ENCODE results near the gene MGRN1.

The MGRN1 gene

DNA sequence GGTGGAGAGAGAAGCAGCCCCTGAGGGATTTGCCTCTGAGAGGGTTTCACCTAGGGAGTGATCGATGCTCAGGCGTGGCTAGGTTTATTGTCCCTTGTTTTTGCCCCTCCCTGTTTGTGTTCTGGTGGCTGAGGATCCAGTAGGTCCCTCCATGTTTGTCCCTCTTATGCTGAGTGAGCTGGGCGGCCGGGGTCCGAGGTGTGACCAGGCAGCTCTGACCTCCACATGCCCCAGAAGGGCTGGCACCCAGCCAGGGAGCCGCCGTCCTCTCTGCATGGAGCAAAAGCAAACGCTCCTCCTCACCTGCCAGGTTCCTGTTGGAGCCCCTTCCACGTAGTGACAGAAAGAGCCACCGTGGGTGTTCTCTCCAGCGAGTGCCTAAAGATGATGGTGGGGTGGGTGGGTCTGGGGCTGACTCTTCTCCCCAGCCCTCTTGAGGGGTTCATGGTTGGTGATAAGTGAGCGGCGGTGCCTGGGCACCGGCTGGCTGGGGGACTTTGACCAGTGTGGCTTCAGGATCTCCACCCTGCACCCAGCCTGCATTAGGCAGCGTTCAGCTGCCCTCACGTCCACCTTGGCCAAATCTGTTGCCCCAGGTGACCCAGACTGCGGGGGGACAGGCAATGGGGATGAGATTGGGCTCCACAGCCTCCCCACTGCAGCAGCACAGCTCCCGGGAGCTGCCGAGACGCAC is 54.7 kb downstream of the MGRN1 start:
- TF ChIP-seq EGR1 (IDR thresholded peaks at IDR 0.05) (no peak), NFIC (IDR thresholded peaks at IDR 0.05) (peak; percentile 17; the same call in 1 of the 2 replicates)

DNA sequence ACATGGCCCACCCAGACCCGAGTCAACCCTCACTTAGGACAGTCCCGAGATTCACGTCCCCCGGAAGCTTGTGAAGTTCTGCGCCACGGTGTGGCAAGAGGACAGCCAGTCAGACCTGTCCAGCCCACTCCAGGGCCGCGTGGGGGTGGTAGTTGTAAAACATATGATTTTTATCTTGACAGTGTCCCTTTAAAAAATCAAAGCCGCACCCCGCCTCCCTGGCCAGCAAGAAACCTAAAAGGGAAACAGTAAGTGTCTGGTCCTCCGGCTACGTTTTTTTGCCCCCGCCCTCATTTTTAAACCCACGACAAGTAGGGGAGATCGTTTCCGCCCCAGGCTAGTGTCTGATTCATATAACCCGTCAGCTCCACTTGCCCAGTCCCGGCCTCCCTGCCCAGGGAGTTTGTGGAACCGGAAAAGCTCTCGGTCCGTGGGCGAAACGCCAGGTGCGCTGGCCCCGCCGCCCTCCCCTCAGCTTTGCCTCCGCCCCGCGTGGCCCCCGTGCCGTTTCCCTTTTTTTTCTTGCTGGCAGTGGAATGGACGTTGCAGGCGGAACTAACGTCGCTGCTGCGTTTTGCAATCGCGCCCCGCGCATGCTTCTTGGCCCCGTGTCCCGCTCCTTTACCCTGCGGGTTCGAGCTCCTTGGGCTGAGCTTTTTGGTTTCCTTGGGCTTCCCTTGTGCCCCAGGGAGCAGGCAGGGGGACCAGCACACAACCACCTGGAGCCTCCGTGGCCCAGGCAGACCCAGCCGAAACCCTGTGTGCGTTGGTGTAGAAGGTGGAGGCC is 55.4 kb downstream of the MGRN1 start:
- no peak for TF ChIP-seq TCF12 (IDR thresholded peaks at IDR 0.05; ENCODE audit: low read depth)
- no peak for TF ChIP-seq NFIC (IDR thresholded peaks at IDR 0.05)
- TF ChIP-seq, protein P1, sequence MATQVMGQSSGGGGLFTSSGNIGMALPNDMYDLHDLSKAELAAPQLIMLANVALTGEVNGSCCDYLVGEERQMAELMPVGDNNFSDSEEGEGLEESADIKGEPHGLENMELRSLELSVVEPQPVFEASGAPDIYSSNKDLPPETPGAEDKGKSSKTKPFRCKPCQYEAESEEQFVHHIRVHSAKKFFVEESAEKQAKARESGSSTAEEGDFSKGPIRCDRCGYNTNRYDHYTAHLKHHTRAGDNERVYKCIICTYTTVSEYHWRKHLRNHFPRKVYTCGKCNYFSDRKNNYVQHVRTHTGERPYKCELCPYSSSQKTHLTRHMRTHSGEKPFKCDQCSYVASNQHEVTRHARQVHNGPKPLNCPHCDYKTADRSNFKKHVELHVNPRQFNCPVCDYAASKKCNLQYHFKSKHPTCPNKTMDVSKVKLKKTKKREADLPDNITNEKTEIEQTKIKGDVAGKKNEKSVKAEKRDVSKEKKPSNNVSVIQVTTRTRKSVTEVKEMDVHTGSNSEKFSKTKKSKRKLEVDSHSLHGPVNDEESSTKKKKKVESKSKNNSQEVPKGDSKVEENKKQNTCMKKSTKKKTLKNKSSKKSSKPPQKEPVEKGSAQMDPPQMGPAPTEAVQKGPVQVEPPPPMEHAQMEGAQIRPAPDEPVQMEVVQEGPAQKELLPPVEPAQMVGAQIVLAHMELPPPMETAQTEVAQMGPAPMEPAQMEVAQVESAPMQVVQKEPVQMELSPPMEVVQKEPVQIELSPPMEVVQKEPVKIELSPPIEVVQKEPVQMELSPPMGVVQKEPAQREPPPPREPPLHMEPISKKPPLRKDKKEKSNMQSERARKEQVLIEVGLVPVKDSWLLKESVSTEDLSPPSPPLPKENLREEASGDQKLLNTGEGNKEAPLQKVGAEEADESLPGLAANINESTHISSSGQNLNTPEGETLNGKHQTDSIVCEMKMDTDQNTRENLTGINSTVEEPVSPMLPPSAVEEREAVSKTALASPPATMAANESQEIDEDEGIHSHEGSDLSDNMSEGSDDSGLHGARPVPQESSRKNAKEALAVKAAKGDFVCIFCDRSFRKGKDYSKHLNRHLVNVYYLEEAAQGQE (IDR thresholded peaks at IDR 0.05; ENCODE audit: low read depth), result no peak
- TF ChIP-seq CEBPB (IDR thresholded peaks at IDR 0.05), result no peak
- no peak for TF ChIP-seq ZBTB7A (IDR thresholded peaks at IDR 0.05; ENCODE audit: low read depth)
- TF ChIP-seq RAD21 (IDR thresholded peaks at IDR 0.05; ENCODE audit: low read depth), result no peak
- no peak for TF ChIP-seq FOXM1 (IDR thresholded peaks at IDR 0.05; ENCODE audit: borderline replicate concordance, low read depth)
- no peak for TF ChIP-seq YY1 (IDR thresholded peaks at IDR 0.05; ENCODE audit: low read depth)
- no peak for TF ChIP-seq EP300 (IDR thresholded peaks at IDR 0.05; ENCODE audit: borderline replicate concordance)
- TF ChIP-seq EGR1 (IDR thresholded peaks at IDR 0.05), result no peak

DNA sequence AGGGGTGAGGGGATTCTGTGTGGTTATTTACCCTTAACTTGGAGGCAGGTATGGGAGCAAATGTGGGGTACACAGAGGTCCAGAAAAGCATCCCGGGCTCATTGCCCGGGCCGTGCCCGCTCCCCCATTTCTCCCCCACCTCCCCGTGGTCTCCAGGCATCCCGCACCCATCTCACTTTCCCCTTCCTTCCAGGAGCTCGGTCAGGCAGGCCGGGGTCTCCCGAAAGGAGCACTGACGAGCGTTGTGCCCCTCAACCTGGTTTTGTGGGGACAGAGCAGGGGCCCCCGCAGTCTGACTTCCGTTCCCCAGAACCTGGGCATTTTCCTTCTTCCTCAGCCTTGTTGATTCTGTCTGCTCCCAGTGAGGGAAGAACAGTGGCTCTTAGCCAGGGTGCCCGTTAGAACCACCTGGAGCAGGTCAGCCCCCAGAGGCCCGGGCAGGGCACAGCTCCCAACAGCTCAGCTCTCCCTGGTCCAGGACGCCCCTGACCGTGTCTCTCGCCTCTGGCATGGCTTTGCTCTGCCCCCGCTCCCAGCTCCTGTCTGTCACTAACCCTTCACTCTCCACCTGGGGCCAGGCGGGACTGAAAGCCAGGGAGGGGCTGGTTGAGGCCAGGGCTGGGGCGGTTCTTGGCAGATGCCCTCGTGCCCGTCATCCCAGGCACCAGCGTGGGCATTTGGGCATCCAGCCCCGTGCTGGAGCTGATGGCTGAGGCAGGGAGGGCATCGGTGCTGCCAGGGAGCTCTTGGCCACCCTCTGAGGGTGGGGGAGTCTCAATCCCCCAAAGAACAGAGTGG is 56.2 kb downstream of the MGRN1 start:
- TF ChIP-seq NFIC (IDR thresholded peaks at IDR 0.05) (no peak), CREB1 (IDR thresholded peaks at IDR 0.05; ENCODE audit: low read depth) (no peak)
- TF ChIP-seq, protein P2, sequence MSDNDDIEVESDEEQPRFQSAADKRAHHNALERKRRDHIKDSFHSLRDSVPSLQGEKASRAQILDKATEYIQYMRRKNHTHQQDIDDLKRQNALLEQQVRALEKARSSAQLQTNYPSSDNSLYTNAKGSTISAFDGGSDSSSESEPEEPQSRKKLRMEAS (IDR thresholded peaks at IDR 0.05), result no peak
- TF ChIP-seq, protein P3, sequence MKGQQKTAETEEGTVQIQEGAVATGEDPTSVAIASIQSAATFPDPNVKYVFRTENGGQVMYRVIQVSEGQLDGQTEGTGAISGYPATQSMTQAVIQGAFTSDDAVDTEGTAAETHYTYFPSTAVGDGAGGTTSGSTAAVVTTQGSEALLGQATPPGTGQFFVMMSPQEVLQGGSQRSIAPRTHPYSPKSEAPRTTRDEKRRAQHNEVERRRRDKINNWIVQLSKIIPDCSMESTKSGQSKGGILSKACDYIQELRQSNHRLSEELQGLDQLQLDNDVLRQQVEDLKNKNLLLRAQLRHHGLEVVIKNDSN (IDR thresholded peaks at IDR 0.05), result no peak

DNA sequence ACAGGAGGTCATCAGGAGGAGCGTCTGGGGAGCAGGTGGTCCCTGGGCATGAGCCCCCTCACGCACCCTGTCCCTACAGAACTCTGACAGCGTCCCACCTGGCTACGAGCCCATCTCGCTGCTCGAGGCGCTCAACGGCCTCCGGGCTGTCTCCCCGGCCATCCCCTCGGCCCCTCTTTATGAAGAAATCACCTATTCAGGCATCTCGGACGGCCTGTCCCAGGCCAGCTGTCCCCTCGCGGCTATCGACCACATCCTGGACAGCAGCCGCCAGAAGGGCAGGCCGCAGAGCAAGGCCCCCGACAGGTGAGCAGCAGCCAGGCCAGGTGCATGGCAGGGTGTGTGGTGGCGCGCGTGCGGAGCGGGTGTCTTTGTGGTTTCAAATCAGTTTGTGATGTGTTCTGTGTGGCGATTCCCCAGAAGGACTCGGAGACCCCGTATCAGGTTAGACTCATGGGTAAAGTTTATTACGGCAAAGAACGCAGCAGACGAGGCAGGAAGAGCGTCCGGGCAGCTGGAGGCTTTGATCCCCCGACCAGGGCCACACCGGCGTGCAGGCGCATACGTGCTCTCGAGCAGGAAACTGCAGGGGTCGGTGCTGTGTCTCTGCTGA is 57.0 kb downstream of the MGRN1 start:
- no peak for TF ChIP-seq TAF1 (IDR thresholded peaks at IDR 0.05; ENCODE audit: low read depth)
- TF ChIP-seq, protein P1 (IDR thresholded peaks at IDR 0.05; ENCODE audit: low read depth), result no peak
- no peak for TF ChIP-seq TCF12 (IDR thresholded peaks at IDR 0.05; ENCODE audit: low read depth)

DNA sequence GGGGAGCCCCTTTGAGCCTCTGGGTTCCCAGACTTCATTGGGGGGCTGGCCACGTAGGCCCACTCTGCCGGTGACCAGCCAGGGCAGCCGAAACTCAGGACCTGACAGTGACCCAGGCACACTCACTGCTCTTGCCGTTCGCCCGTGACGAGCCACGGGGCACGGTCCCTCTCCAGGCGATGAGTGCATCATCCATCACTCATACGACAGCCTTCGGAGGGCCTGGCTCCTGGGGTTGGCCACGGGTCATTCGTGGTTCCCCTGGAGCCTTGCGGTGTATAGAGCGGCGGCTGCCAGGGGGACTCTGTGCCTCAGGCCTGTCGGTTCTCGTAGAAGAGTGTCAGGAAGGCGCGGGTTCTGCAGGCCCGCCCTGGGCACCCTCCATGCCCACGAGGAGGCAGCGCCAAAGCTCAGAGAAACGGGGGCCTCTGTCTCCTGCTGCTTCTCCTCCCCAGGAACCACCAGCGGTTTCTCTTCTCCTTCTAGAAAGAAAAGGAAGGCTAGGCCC is 57.5 kb downstream of the MGRN1 start:
- TF ChIP-seq, protein P1 (IDR thresholded peaks at IDR 0.05; ENCODE audit: low read depth), result no peak
- TF ChIP-seq, protein P2 (IDR thresholded peaks at IDR 0.05), result no peak
- TF ChIP-seq TAF1 (IDR thresholded peaks at IDR 0.05; ENCODE audit: low read depth) (no peak), EP300 (IDR thresholded peaks at IDR 0.05; ENCODE audit: borderline replicate concordance) (no peak), FOXM1 (IDR thresholded peaks at IDR 0.05; ENCODE audit: borderline replicate concordance, low read depth) (no peak), NFIC (IDR thresholded peaks at IDR 0.05) (no peak), RAD21 (IDR thresholded peaks at IDR 0.05; ENCODE audit: low read depth) (no peak), EGR1 (IDR thresholded peaks at IDR 0.05) (no peak), CEBPB (IDR thresholded peaks at IDR 0.05) (no peak), YY1 (IDR thresholded peaks at IDR 0.05; ENCODE audit: low read depth) (no peak), CREB1 (IDR thresholded peaks at IDR 0.05; ENCODE audit: low read depth) (no peak), TCF12 (IDR thresholded peaks at IDR 0.05; ENCODE audit: low read depth) (no peak), TEAD4 (IDR thresholded peaks at IDR 0.05) (no peak)
- TF ChIP-seq, protein P3 (IDR thresholded peaks at IDR 0.05), result no peak

Measured in Ishikawa (cell line).